ENCODE results near the gene ARHGAP22.
"Not testable (repeated sequence)": the region's sequence is repeated elsewhere in the genome, so short reads cannot be mapped to it uniquely, and the experiment has no call there.

The ARHGAP22 gene, protein sequence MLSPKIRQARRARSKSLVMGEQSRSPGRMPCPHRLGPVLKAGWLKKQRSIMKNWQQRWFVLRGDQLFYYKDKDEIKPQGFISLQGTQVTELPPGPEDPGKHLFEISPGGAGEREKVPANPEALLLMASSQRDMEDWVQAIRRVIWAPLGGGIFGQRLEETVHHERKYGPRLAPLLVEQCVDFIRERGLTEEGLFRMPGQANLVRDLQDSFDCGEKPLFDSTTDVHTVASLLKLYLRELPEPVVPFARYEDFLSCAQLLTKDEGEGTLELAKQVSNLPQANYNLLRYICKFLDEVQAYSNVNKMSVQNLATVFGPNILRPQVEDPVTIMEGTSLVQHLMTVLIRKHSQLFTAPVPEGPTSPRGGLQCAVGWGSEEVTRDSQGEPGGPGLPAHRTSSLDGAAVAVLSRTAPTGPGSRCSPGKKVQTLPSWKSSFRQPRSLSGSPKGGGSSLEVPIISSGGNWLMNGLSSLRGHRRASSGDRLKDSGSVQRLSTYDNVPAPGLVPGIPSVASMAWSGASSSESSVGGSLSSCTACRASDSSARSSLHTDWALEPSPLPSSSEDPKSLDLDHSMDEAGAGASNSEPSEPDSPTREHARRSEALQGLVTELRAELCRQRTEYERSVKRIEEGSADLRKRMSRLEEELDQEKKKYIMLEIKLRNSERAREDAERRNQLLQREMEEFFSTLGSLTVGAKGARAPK

DNA sequence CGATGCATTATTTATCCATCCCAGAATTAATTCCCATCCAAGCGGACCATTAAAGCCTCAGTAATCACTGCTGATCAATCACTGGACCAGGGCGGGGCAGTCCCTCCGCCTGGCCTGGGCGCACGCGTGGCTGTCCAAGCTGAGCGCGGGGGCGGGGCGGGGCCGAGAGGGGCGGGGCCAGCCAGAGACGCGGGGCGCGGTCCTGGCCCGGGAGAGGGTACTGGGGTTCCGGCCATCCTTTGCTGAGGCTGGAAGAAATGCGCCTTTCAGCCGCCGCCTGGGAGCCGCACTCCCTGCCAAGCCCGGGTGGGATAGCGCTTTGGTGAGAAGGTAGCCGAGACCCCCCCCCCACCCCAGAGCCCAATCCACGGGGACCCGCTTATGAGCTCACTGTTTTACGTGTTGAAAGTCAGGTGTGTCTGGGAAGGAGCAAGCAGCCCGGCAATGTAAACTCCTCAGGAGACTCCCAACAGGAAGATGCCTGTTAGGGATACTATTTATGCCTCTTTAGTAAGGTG, at the start of gene ARHGAP22:
ARHGAP22 (minus strand) TSS at position 83 of the 518 bp plus-strand sequence. CDS start 277 bp downstream, outside the sequence.
- H3K9me3 ChIP-seq = no peaks in the 10 kb centered on the region
- in situ Hi-C loops (cut with MboI; ENCODE audit: low sequenced_read_pairs) = no loop called here
- H3K4me1 ChIP-seq = no peaks in the 10 kb centered on the region
- no peak within 1 kb of the TSS for H3K4me3 ChIP-seq
- no peak for DNase-seq (ENCODE audit: low spot score in 2 of 2)
- no peaks in the 10 kb centered on the region for H3K36me3 ChIP-seq (replicated peaks)
- H3K27me3 ChIP-seq (ENCODE audit: low read depth) = no peaks in the 10 kb centered on the region

GRCh38 chr10:48653944-48654698, 49.2 kb upstream of the ARHGAP22 start:
- peaks cover 3% of the 10 kb centered on the region; the same call in 1 of the 2 replicates for H3K4me1 ChIP-seq
- no peaks in the 10 kb centered on the region for H3K27me3 ChIP-seq (ENCODE audit: low read depth)
- no peak for DNase-seq (ENCODE audit: low spot score in 2 of 2)
- in situ Hi-C loops (cut with MboI; ENCODE audit: low sequenced_read_pairs) = no loop called here
- H3K9me3 ChIP-seq = no peaks in the 10 kb centered on the region
- no peaks in the 10 kb centered on the region for H3K36me3 ChIP-seq (replicated peaks)
- no peak overlapping the region for H3K4me3 ChIP-seq

GRCh38 chr10:48653347-48653746, 48.5 kb upstream of the ARHGAP22 start:
- in situ Hi-C loops (cut with MboI; ENCODE audit: low sequenced_read_pairs) = no loop called here

GRCh38 chr10:48652344-48652743, 47.5 kb upstream of the ARHGAP22 start:
- H3K27me3 ChIP-seq (ENCODE audit: low read depth) = no peaks in the 10 kb centered on the region
- H3K4me3 ChIP-seq = no peak overlapping the region
- DNase-seq (ENCODE audit: low spot score in 2 of 2) = no peak
- H3K9me3 ChIP-seq = no peaks in the 10 kb centered on the region
- H3K4me1 ChIP-seq = peaks cover 3% of the 10 kb centered on the region; the same call in 1 of the 2 replicates
- no peaks in the 10 kb centered on the region for H3K36me3 ChIP-seq (replicated peaks)
- in situ Hi-C loops (cut with MboI; ENCODE audit: low sequenced_read_pairs) = no loop called here

More at GRCh38 chr10:48653347-48653746, 48.5 kb upstream of the ARHGAP22 start:
- Histone ChIP-seq H3K9me3 (no peaks in the 10 kb centered on the region), H3K36me3 (replicated peaks) (no peaks in the 10 kb centered on the region), H3K27me3 (ENCODE audit: low read depth) (no peaks in the 10 kb centered on the region), H3K4me3 (no peak overlapping the region), H3K4me1 (peaks cover 3% of the 10 kb centered on the region; the same call in 1 of the 2 replicates)
- DNase-seq (ENCODE audit: low spot score in 2 of 2) = no peak

GRCh38 chr10:48651839-48652238, 47.0 kb upstream of the ARHGAP22 start:
- Histone ChIP-seq H3K9me3 (no peaks in the 10 kb centered on the region), H3K4me1 (peaks cover 3% of the 10 kb centered on the region; the same call in 1 of the 2 replicates), H3K4me3 (no peak overlapping the region), H3K36me3 (replicated peaks) (no peaks in the 10 kb centered on the region), H3K27me3 (ENCODE audit: low read depth) (no peaks in the 10 kb centered on the region)
- in situ Hi-C loops (cut with MboI; ENCODE audit: low sequenced_read_pairs) = no loop called here
- no peak for DNase-seq (ENCODE audit: low spot score in 2 of 2)

DNA sequence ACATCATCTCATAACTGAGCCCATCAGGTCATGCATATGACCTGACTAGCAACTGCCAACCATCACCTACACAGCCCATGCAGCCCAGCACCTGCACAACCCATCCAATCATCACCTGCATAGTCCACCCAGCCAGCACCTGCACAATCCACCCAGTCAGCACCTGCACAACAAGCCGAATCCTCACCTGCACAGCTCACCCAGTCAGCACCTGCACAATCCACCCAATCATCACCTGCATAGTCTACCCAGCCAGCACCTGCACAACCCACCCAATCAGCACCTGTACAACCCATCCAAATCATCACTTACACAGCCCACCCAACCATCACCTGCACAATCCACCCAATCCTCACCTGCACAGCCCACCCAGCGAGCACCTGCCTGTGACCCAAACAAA, 46.4 kb upstream of the ARHGAP22 start:
- in situ Hi-C loops (cut with MboI; ENCODE audit: low sequenced_read_pairs) = no loop called here
- DNase-seq (ENCODE audit: low spot score in 2 of 2) = no peak
- Histone ChIP-seq H3K4me3 (no peak overlapping the region), H3K9me3 (no peaks in the 10 kb centered on the region), H3K36me3 (replicated peaks) (no peaks in the 10 kb centered on the region), H3K27me3 (ENCODE audit: low read depth) (no peaks in the 10 kb centered on the region), H3K4me1 (no peaks in the 10 kb centered on the region)

DNA sequence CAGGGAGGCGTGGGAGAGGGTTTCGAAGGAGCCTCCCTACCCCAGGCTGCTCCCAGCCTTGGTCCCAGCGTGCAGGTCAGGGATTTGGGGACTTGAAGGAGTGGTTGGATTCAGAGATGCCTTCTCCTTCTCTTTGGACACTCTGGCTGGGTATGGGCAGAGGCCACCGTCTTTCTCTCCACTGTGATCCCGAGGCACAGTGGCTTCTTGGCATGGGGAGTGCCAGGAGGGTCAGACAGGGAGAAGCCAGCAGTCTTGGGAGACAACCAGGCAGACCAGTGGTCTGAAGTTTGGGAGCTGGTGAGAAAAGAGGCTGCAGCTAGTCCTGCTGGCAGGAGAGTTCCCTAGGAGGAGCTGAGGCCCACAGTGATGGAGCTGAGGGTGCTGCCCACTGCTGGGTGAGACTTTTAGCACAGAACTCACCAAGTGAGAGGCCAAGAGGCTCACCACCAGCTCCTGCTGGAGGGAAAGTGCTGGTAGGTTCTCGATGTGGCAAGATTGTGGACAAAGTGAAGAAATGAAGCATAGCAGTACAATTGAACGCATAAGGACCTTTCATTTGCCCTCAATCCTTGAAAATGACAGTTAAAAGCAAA, 44.6 kb upstream of the ARHGAP22 start:
- Histone ChIP-seq H3K4me1 (no peaks in the 10 kb centered on the region), H3K4me3 (no peak overlapping the region), H3K9me3 (no peaks in the 10 kb centered on the region), H3K27me3 (ENCODE audit: low read depth) (no peaks in the 10 kb centered on the region), H3K36me3 (replicated peaks) (no peaks in the 10 kb centered on the region)
- no peak for DNase-seq (ENCODE audit: low spot score in 2 of 2)
- in situ Hi-C loops (cut with MboI; ENCODE audit: low sequenced_read_pairs) = no loop called here

- Histone ChIP-seq H3K4me1 (no peaks in the 10 kb centered on the region), H3K9me3 (no peaks in the 10 kb centered on the region), H3K36me3 (replicated peaks) (no peaks in the 10 kb centered on the region), H3K4me3 (no peak overlapping the region), H3K27me3 (ENCODE audit: low read depth) (no peaks in the 10 kb centered on the region)
- no peak for DNase-seq (ENCODE audit: low spot score in 2 of 2)
- in situ Hi-C loops (cut with MboI; ENCODE audit: low sequenced_read_pairs) = no loop called here
Observed at GRCh38 chr10:48648172-48648942, 43.5 kb upstream of the ARHGAP22 start.

DNA sequence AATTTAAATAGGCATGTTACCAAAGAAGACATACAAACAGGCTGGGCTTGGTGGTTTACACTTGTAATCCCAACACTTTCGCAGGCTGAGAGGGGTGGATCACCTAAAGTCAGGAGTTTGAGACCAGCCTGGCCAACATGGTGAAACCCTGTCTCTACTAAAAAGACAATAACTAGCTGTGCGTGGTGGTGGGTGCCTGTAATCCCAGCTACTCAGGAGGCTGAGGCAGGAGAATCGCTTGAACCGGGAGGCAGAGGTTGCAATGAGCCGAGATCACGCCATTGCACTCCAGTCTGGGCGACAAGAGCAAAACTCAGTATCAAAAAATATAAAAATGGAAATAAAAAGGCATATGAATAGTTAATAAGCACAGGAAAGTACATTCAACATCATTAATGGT, 42.2 kb upstream of the ARHGAP22 start:
- DNase-seq (ENCODE audit: low spot score in 2 of 2); H3K4me1 ChIP-seq; H3K9me3 ChIP-seq; H3K36me3 ChIP-seq (replicated peaks); in situ Hi-C loops (cut with MboI; ENCODE audit: low sequenced_read_pairs); H3K27me3 ChIP-seq (ENCODE audit: low read depth); H3K4me3 ChIP-seq: not testable (repeated sequence)

- in situ Hi-C loops (cut with MboI; ENCODE audit: low sequenced_read_pairs) = no loop called here
- Histone ChIP-seq H3K36me3 (replicated peaks) (no peaks in the 10 kb centered on the region), H3K4me3 (no peak overlapping the region), H3K4me1 (no peaks in the 10 kb centered on the region), H3K27me3 (ENCODE audit: low read depth) (no peaks in the 10 kb centered on the region), H3K9me3 (no peaks in the 10 kb centered on the region)
- DNase-seq (ENCODE audit: low spot score in 2 of 2) = no peak
Observed at GRCh38 chr10:48645600-48645999, 40.7 kb upstream of the ARHGAP22 start.

DNA sequence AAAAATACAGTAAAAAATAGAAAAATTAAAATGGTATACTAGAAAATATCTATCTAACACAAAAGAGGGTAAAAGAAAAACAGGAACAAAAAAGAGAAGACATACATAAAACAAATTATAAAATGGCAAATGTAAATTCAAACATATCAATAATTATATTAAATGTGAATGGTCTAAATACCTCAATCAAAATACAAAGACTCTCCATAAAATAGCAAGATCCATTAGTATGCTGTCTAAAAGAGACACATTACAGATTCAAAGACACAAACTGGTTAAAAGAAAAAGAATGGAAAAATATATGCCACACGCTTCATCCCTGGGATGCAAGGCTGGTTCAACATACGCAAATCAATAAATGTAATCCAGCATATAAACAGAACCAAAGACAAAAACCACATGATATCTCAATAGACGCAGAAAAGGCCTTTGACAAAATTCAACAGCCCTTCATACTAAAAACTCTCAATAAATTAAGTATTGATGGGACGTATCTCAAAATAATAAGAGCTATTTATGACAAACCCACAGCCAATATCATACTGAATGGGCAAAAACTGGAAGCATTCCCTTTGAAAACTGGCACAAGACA, 36.3 kb upstream of the ARHGAP22 start:
- H3K27me3 ChIP-seq (ENCODE audit: low read depth); H3K4me1 ChIP-seq; DNase-seq (ENCODE audit: low spot score in 2 of 2); H3K4me3 ChIP-seq; H3K9me3 ChIP-seq; H3K36me3 ChIP-seq (replicated peaks); in situ Hi-C loops (cut with MboI; ENCODE audit: low sequenced_read_pairs): not testable (repeated sequence)

DNA sequence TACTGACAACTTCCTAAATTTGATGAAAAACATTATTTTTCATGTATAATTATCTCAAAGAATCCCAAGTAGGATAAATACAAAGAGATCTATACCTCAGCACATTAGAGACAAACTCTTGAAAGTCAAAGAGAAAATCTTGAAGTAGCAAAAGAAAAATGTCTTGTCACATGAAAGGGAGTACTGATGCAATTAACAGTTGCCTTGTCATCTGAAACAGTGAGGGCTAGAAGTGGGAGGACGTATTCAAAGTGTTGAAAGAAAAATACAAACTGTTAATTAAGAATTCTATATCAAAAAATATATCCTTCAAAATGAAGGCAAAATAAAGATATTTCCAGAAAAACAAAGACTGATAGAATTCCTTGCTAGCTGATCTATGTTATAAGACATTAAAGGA, 35.5 kb upstream of the ARHGAP22 start:
- Histone ChIP-seq H3K4me3 (no peak overlapping the region), H3K9me3 (no peaks in the 10 kb centered on the region), H3K4me1 (no peaks in the 10 kb centered on the region), H3K27me3 (ENCODE audit: low read depth) (no peaks in the 10 kb centered on the region), H3K36me3 (replicated peaks) (no peaks in the 10 kb centered on the region)
- in situ Hi-C loops (cut with MboI; ENCODE audit: low sequenced_read_pairs) = no loop called here
- DNase-seq (ENCODE audit: low spot score in 2 of 2) = no peak

All from HAP-1 (cell line).